GM12878 (cell line): Measurements from ENCODE around the gene DUOXA1. TPM values are rescaled to one million over a fixed set of nuclear protein-coding genes. Genes with fewer than 3 reads are reported as not detected.

ENCODE experiments used
- ELK1 ChIP-seq: IDR thresholded peaks from 2 replicates; pipeline ENCODE4 v1.6.1; 2012; ENCODE audit warnings: low read depth, low read length, improper control_type of control experiment
- GABPA ChIP-seq: IDR thresholded peaks from 2 replicates; pipeline ENCODE4 v1.6.1; 2014; ENCODE audit warnings: antibody characterized with exemption, low read depth, mild to moderate bottlenecking, inconsistent platforms
- KAT2A ChIP-seq: conservative IDR thresholded peaks from 2 replicates; pipeline ENCODE4 v1.6.1; 2011; ENCODE audit warnings: low read depth, low read length; ENCODE audit not compliant: control insufficient read depth
- NKRF ChIP-seq: fragments of 450-650 bp; conservative IDR thresholded peaks from 2 replicates; pipeline ENCODE4 v1.6.1; 2017; ENCODE audit warnings: mild to moderate bottlenecking, moderate library complexity
- NR2C1 ChIP-seq: fragments of 450-650 bp; IDR thresholded peaks from 2 replicates; pipeline ENCODE4 v1.6.1; 2017; ENCODE audit warnings: antibody characterized with exemption, mild to moderate bottlenecking, moderate library complexity
- RAD21 ChIP-seq: IDR thresholded peaks from 2 replicates; pipeline ENCODE4 v1.6.1; 2011; ENCODE audit warnings: mild to moderate bottlenecking, low read depth, low read length, moderate library complexity; ENCODE audit not compliant: insufficient read depth
- SRF ChIP-seq, 2 experiments: IDR thresholded peaks; 2 replicates each; pipeline ENCODE4 v1.6.1; 2011; ENCODE audit warnings: low read depth in 2 of 2, low read length in 2 of 2, mild to moderate bottlenecking in 1 of 2, moderate library complexity in 1 of 2
- ZZZ3 ChIP-seq: IDR thresholded peaks from 2 replicates; pipeline ENCODE4 v1.6.1; 2011; ENCODE audit warnings: low read depth; ENCODE audit not compliant: control insufficient read depth, insufficient read length
- polyA plus RNA-seq, 11 experiments: library from polyadenylated mRNA; depleted of rRNA in 4 of 11; unstranded in 6 of 11; stranded (reverse) in 5 of 11; fragments of >200 nt; fragmentation: Nextera tagmentation in 4 of 11; fragmentation: Illumina TruSeq in 1 of 11; extraction: Ambion mirVana in 4 of 11; extraction: Trizol in 1 of 11; gene quantifications; 1 replicate in 1 of 11; 2 replicates in 10 of 11; pipeline versions ENCODE4 v1.2.1 to v1.2.3, GENCODE V29; 2011 to 2016; ENCODE audit warnings: inconsistent platforms in 2 of 11, missing spikeins in 2 of 11, low read depth in 1 of 11
- total RNA-seq, 4 experiments: library from RNA; depleted of rRNA in 3 of 4; stranded (reverse); fragments of >200 nt in 3 of 4; fragmentation: Illumina TruSeq in 1 of 4; extraction: Trizol in 1 of 4; gene quantifications; 2 replicates each; pipeline versions ENCODE4 v1.2.1 to v1.2.3, GENCODE V29; 2013 to 2021

DUOXA1 gene
- total and polyA plus RNA-seq, 10 of the 15 experiments (the other 5 are each of a cell fraction or from before 2014, with no cell fraction given), result 0.08 TPM; not detected in 9

GRCh38 chr15:45114076-45114750 lies 15.5 kb downstream of the DUOXA1 start, which contains the start of the genes DUOX2 and DUOXA2 (continued):
- TF ChIP-seq ZZZ3, result no peak
- no peak for TF ChIP-seq SRF (IDR thresholded peaks at IDR 0.05; ENCODE audit: low read depth in 2 of 2, low read length in 2 of 2)
- TF ChIP-seq NKRF, result no peak
- TF ChIP-seq ELK1, result no peak
- TF ChIP-seq GABPA, result no peak
- no peak for TF ChIP-seq NR2C1
- TF ChIP-seq RAD21, result no peak
- TF ChIP-seq KAT2A, result no peak
